IMR-90 (cell line): ENCODE data around the gene RBM5. TPM values are rescaled to one million over a fixed set of nuclear protein-coding genes. Genes with fewer than 3 reads are reported as not detected.

Experiments used
- ATAC-seq: fragments of 200-7000 bp; cut with Tn5 transposase; 2 replicates; pipeline ENCODE4 v1.9.1; 2020; ENCODE audit warnings: low read depth, mild to moderate bottlenecking, moderate library complexity
- BruUV-seq: library from RNA; stranded (reverse); fragments of 400-500 nt; replicated peaks from 2 replicates; lab custom pipeline; 2021; lab: Mats Ljungman, UMichigan
- CTCF ChIA-PET: fragments of 300-600 bp; formaldehyde crosslinking; extraction: SDS; loops from one replicate; lab custom pipeline; 2021; ENCODE audit warnings: antibody characterized with exemption; lab: Yijun Ruan, JAX
- POLR2A ChIA-PET: fragments of 300-600 bp; sonication (Branson Sonifier 250); formaldehyde crosslinking; loops from one replicate; lab custom pipeline; 2022; ENCODE audit warnings: antibody characterized with exemption; ENCODE audit not compliant: unreplicated experiment; lab: Charles Lee
- DNase-seq: peaks from one replicate; pipeline ENCODE4 v3.0.0; 2013
- H2AFZ ChIP-seq: replicated peaks from 2 replicates; pipeline ENCODE3; 2013; ENCODE audit warnings: low read length, mild to moderate bottlenecking; ENCODE audit not compliant: poor library complexity
- H2AK5ac ChIP-seq: 2 replicates; pipeline ENCODE4 v1.6.1; 2013; ENCODE audit warnings: low read depth, low read length, inconsistent platforms
- H2AK9ac ChIP-seq: replicated peaks from 2 replicates; pipeline ENCODE3; 2013; ENCODE audit warnings: mild to moderate bottlenecking, low read depth, low read length, moderate library complexity; ENCODE audit not compliant: poor library complexity
- H2BK120ac ChIP-seq: 2 replicates; pipeline ENCODE4 v1.6.1; 2013; ENCODE audit warnings: low read depth, low read length, inconsistent platforms
- H2BK15ac ChIP-seq: 3 replicates; pipeline ENCODE4 v1.6.1; 2013; ENCODE audit warnings: low read depth, low read length, inconsistent platforms
- H2BK20ac ChIP-seq: 2 replicates; pipeline ENCODE4 v1.6.1; 2013; ENCODE audit warnings: low read depth, mild to moderate bottlenecking, inconsistent platforms, low read length, moderate library complexity
- H2BK5ac ChIP-seq: 2 replicates; pipeline ENCODE4 v1.6.1; 2013; ENCODE audit warnings: mild to moderate bottlenecking, low read depth, low read length, inconsistent platforms; ENCODE audit not compliant: poor library complexity, severe bottlenecking
- H3K14ac ChIP-seq: replicated peaks from 2 replicates; pipeline ENCODE4 v1.6.1; 2013; ENCODE audit warnings: low read depth, low read length, inconsistent platforms
- H3K18ac ChIP-seq: 2 replicates; pipeline ENCODE4 v1.6.1; 2013; ENCODE audit warnings: low read depth, low read length, control low read depth
- H3K23ac ChIP-seq: 2 replicates; pipeline ENCODE4 v1.6.1; 2013; ENCODE audit warnings: low read depth, low read length, inconsistent platforms
- H3K27ac ChIP-seq: 2 replicates; pipeline ENCODE4 v1.5.1; 2013; ENCODE audit warnings: mild to moderate bottlenecking, control low read depth, low read length; ENCODE audit not compliant: insufficient read depth
- H3K27me3 ChIP-seq: 2 replicates; pipeline ENCODE4 v1.6.1; 2013; ENCODE audit warnings: low read length; ENCODE audit not compliant: control insufficient read depth, insufficient read depth
- H3K36me3 ChIP-seq: 2 replicates; pipeline ENCODE4 v1.6.1; 2013; ENCODE audit warnings: low read length, mixed read lengths; ENCODE audit not compliant: control insufficient read depth, insufficient read depth
- H3K4ac ChIP-seq: 2 replicates; pipeline ENCODE4 v1.6.1; 2013; ENCODE audit warnings: low read depth, low read length, inconsistent platforms
- H3K4me1 ChIP-seq: 2 replicates; pipeline ENCODE4 v1.6.1; 2013; ENCODE audit warnings: low read length, mixed read lengths; ENCODE audit not compliant: control insufficient read depth, insufficient read depth
- H3K4me2 ChIP-seq: 2 replicates; pipeline ENCODE4 v1.6.1; 2013; ENCODE audit warnings: low read depth, mild to moderate bottlenecking, control low read depth, low read length, moderate library complexity
- H3K4me3 ChIP-seq: 2 replicates; pipeline ENCODE4 v1.5.1; 2013; ENCODE audit warnings: low read depth, mild to moderate bottlenecking, control low read depth, low read length, moderate library complexity; ENCODE audit not compliant: insufficient read depth
- H3K56ac ChIP-seq: 2 replicates; pipeline ENCODE4 v1.6.1; 2013; ENCODE audit warnings: low read length, inconsistent platforms; ENCODE audit not compliant: insufficient read depth; ENCODE audit errors: extremely low read depth
- H3K79me1 ChIP-seq, 2 experiments: 2 replicates each; pipeline ENCODE4 v1.6.1; 2013; ENCODE audit warnings: low read length in 2 of 2, inconsistent platforms in 1 of 2, low read depth in 1 of 2
- H3K9ac ChIP-seq: 2 replicates; pipeline ENCODE4 v1.6.1; 2013; ENCODE audit warnings: low read depth, low read length, control low read depth
- H3K9me1 ChIP-seq: 2 replicates; pipeline ENCODE4 v1.6.1; 2013; ENCODE audit warnings: low read length, inconsistent platforms; ENCODE audit not compliant: insufficient read depth
- H3K9me3 ChIP-seq: 2 replicates; pipeline ENCODE4 v1.6.1; 2013; ENCODE audit warnings: low read length; ENCODE audit not compliant: control insufficient read depth, insufficient read depth
- H4K20me1 ChIP-seq: 2 replicates; pipeline ENCODE4 v1.6.1; 2013; ENCODE audit warnings: low read length, inconsistent platforms; ENCODE audit not compliant: insufficient read depth
- H4K5ac ChIP-seq: 2 replicates; pipeline ENCODE4 v1.6.1; 2013; ENCODE audit warnings: mild to moderate bottlenecking, low read depth, low read length, control low read depth
- H4K8ac ChIP-seq, 2 experiments: 2 replicates each; pipeline ENCODE4 v1.6.1; 2013; ENCODE audit warnings: low read depth in 2 of 2, low read length in 2 of 2, control low read depth in 1 of 2, inconsistent platforms in 1 of 2
- H4K91ac ChIP-seq: 2 replicates; pipeline ENCODE4 v1.6.1; 2013; ENCODE audit warnings: low read depth, low read length, inconsistent platforms; ENCODE audit not compliant: insufficient read depth
- CHD1 ChIP-seq: IDR thresholded peaks from 2 replicates; pipeline ENCODE4 v1.6.1; 2012; ENCODE audit warnings: low read depth, low read length, improper control_type of control experiment
- ELK1 ChIP-seq: fragments of 150-350 bp; IDR thresholded peaks from 2 replicates; pipeline ENCODE4 v1.6.1; 2016; ENCODE audit warnings: low read depth, mild to moderate bottlenecking, low read length, moderate library complexity, borderline replicate concordance
- NFE2L2 ChIP-seq: fragments of 150-350 bp; IDR thresholded peaks from 2 replicates; pipeline ENCODE4 v1.6.1; 2016; ENCODE audit warnings: low read depth, mild to moderate bottlenecking, low read length
- WGBS, 2 experiments: methylation state at CpG; one replicate each; pipeline versions ENCODE4 v1.1.5 to v1.1.7; 2013; ENCODE audit warnings: missing lambda C conversion rate in 2 of 2; ENCODE audit not compliant: insufficient read length in 1 of 2; ENCODE audit errors: extremely low coverage in 2 of 2; 5-methylcytosine and 5-hydroxymethylcytosine counted together
- dilution Hi-C: fragments of 300-500 bp; cut with HindIII; formaldehyde crosslinking; loops from one replicate; pipeline ENCODE4 v1.14.3; 2018; ENCODE audit warnings: low sequenced_read_pairs; ENCODE audit not compliant: unreplicated experiment
- in situ Hi-C: fragments of 300-500 bp; cut with MboI; formaldehyde crosslinking; loops from 3 replicates; pipeline ENCODE4 v1.14.3; 2019; ENCODE audit warnings: low sequenced_read_pairs, inconsistent platforms, mixed read lengths
- intact Hi-C: fragments of 100-400 bp; cut with micrococcal nuclease; formaldehyde crosslinking; loops from 2 replicates; pipeline ENCODE4 v1.10.0; 2022
- polyA plus RNA-seq, 3 experiments: library from polyadenylated mRNA; depleted of rRNA; stranded (reverse); fragments of >200 nt; gene quantifications; 2 replicates each; pipeline ENCODE4 v1.2.3, GENCODE V29; 2012; ENCODE audit warnings: low replicate concordance in 1 of 3
- total RNA-seq: library from RNA; depleted of rRNA; stranded (reverse); fragments of >200 nt; gene quantifications from 2 replicates; pipeline ENCODE4 v1.2.3, GENCODE V29; 2012

The RBM5 gene
- total and polyA plus RNA-seq, 2 of the 4 experiments (the other 2 are of a cell fraction), result 121 to 155 TPM

- Histone ChIP-seq H3K27ac (peak overlapping the region; percentile 23; the same call in 1 of the 2 replicates), H3K4me3 (no peak overlapping the region), H4K5ac (peak overlapping the region; percentile 17; the same call in 1 of the 2 replicates), H3K56ac (no peak overlapping the region), H2BK120ac (peak overlapping the region; percentile 37), H3K4me2 (peak overlapping the region; percentile 10; the same call in 1 of the 2 replicates), H3K9me3 (no peaks in the 10 kb centered on the region), H4K91ac (peak overlapping the region; percentile 47; the same call in 1 of the 2 replicates), H2BK20ac (peak overlapping the region; percentile 53), H3K9ac (no peak overlapping the region), H2BK15ac (no peak overlapping the region), H2AK9ac (peak overlapping the region; percentile 52), H4K20me1 (peaks cover 4% of the 10 kb centered on the region; the same call in 1 of the 2 replicates), H3K14ac (peak overlapping the region; percentile 31; the same call in 1 of the 2 replicates), H3K23ac (peak overlapping the region; percentile 74; the same call in 1 of the 2 replicates), H4K8ac (peak overlapping the region in 1 of 2 experiments; percentile 47; a peak in 2 of 4 replicates), H2AK5ac (peak overlapping the region; percentile 83; the same call in 1 of the 2 replicates), H3K36me3 (no peaks in the 10 kb centered on the region), H3K4ac (peak overlapping the region; percentile 64), H3K4me1 (peaks cover 59% of the 10 kb centered on the region), H2BK5ac (peak overlapping the region; percentile 54), H2AFZ (peak overlapping the region; percentile 33), H3K9me1 (peaks cover 46% of the 10 kb centered on the region), H3K79me1 (peaks cover 15 to 93% of the 10 kb centered on the region in 2 experiments; a peak in 3 of 4 replicates), H3K18ac (peak overlapping the region; percentile 44; the same call in 1 of the 2 replicates), H3K27me3 (no peaks in the 10 kb centered on the region)
- no TSS peak for BruUV-seq
- TF ChIP-seq NFE2L2 (no peak), CHD1 (no peak), ELK1 (no peak)
- dilution Hi-C loops (no loop called here), intact Hi-C loops (no loop called here), in situ Hi-C loops (no loop called here)
- DNase-seq (no peak), ATAC-seq (no peak)
- WGBS, 2 experiments, result 100% methylated on average over 2 of the region's 7 CpGs; no CpG with 5 or more reads in 1 of the 2 experiments
- ChIA-PET POLR2A (no interaction called here), CTCF (no interaction called here)
Observed at GRCh38 chr3:50167841-50168209, 79.1 kb downstream of the RBM5 start.
